Metanephros (tissue), 1 donor: Measurements from ENCODE around the gene ZNF69. TPM values are rescaled to one million over a fixed set of nuclear protein-coding genes. Genes with fewer than 3 reads are reported as not detected.

Experiments used
- total RNA-seq: library from RNA; depleted of rRNA; stranded (reverse); fragments of >200 nt; gene quantifications from one replicate; pipeline ENCODE4 v1.2.3, GENCODE V29; 2014

The ZNF69 gene
- 23.3 TPM for total RNA-seq

DNA sequence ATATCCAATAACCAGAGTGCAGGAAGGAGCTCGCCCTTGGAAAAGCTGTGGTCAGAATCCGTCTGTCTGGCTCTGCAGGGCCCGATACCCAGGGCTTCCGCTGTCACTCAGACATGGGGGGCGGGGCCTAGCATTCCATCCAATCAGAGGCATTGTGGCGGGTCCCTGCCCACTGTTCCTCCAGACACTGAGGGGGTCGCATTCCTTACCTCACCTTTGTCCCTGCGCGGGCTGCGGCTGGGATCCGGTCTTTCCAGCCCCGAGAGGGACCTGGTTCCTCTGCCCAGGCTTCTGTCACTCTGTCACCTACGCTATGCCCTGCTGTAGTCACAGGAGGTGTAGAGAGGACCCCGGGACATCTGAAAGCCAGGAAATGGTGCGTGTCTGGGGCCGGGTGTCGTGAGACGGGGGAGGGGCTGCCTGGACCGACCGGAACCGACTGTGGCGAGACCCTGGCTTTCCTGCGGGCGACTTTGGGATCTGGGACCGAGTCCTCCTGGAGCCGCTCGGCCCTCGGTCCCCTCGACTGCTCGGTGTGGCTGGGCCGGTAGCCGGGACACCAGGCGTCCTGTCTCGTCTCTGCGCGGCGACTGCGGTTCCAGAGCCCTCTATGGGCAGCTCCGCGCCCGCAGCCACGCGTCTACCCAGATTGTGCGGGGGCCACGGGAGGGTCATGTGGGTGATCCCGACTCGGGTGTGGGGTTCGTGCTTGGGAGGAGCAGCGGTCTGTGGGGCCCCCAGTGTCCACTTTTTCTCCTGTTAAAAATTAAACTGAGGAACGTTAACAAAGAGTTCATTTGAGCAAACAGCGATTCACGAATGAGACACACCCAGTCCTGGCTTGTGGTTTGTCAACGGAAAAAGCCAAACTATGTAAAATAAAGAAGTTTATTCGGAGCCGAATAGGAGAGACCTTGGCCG lies at the start of gene ZNF69:
TSS of gene ZNF69 (plus strand) at position 172 of the 921 bp plus-strand sequence. CDS start at position 314, 142 bp downstream.

DNA sequence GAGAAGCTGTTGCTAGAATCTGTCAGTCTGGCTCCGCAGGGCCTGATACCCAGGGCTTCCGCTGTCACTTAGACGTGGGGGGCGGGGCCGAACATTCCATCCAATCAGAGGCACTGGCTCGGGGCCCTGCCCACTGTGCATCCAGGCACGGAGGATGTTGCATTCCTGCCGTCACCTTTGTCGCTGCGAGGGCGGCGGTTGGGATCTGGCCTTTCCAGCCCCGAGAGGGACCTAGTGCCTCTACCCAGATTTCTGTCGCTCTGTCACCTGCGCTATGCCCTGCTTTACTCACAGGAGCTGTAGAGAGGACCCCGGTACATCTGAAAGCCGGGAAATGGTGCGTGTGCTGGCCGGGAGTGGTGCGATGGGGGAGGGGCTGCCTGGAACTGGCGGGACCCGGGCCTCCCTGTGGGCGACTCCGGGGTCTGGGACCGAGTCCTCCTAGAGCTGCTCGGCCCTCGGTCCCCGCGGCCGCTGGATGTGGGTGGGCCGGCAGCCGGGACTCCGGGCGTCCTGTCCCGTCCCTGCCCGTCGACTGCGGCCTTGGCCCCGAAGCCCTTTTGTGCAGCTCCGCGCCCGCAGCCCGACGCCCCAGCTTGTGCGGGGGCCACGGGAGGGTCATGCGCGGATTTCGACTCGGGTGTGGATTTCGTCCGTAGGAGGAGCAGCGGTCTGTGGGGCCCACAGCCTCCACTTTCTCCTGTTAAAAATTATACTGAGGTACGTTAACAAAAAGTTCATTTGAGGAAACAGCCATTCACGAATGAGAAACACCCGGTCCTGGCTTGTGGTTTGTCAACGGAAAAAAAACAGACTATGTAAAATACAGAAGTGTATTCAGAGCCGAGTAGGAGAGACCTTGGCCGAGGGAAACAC lies 38.8 kb upstream of the ZNF69 start, which contains the start of gene ZNF439:
TSS of gene ZNF439 (plus strand) at position 133 of the 876 bp plus-strand sequence. CDS start at position 275, 142 bp downstream.

DNA sequence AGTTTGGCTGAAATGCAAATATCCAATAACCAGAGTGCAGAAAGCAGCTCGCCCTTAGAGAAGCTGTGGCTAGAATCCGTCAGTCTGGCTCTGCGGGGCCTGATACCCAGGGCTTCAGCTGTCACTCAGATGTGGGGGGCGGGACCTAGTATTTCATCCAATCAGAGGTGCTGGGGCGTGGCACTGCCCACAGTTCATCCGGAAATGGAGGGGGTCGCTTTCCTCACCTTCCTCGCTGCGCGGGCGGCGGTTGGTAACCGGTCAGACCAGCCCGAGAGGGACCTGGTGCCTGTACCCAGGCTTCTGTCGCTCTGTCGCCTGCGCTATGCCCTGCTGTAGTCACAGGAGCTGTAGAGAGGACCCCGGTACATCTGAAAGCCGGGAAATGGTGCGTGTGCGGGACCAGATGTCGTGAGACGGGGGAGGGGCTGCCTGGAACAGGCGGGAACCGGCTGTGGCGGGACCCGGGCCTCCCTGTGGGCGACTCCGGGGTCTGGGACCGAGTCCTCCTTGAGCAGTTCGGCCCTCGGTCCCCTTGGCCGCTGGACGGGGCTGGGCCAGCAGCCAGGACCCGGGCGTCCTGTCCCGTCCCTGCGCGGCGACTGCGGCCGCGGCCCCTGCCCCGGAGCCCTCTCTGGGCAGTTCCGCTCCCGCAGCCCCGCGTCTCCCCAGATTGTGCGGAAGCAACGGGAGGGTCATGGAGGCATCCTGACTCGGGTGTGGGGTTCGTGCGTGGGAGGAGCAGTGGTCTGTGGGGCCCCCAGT lies 37.5 kb downstream of the ZNF69 start, which contains the start of gene ZNF700:
TSS of gene ZNF700 (plus strand) at position 222 of the 765 bp plus-strand sequence. CDS start at position 326, 104 bp downstream.

Other genes with a start within 250 kb of the ZNF69 start
- 15.2 TPM for gene ZNF823, start 148.8 kb upstream of the ZNF69 start, total RNA-seq
- 23.7 TPM for gene ZNF441, start 120.8 kb upstream of the ZNF69 start, total RNA-seq
- gene ZNF491, start 89.3 kb upstream of the ZNF69 start, total RNA-seq = 3.8 TPM
- gene ZNF440, start 73.5 kb upstream of the ZNF69 start, total RNA-seq = 17.0 TPM
- gene ZNF439, start 39.1 kb upstream of the ZNF69 start, total RNA-seq = 15.8 TPM
- 15.2 TPM for gene ZNF700, start 37.3 kb downstream of the ZNF69 start, total RNA-seq
- 8.5 TPM for gene ZNF763, start 77.3 kb downstream of the ZNF69 start, total RNA-seq
- gene ZNF433, start 147.9 kb downstream of the ZNF69 start, total RNA-seq = 26.7 TPM
- gene ZNF878, start 165.2 kb downstream of the ZNF69 start, total RNA-seq = 0.93 TPM
- 27.0 TPM for gene ZNF844, start 176.9 kb downstream of the ZNF69 start, total RNA-seq